ENCODE data around the gene CCDC69. TPM values are rescaled to one million over a fixed set of nuclear protein-coding genes. Genes with fewer than 3 reads are reported as not detected.

Gene CCDC69
- total RNA-seq, 1 donor from 2014 or later, result 101 TPM

GRCh38 chr5:151144922-151145321, 79.0 kb downstream of the CCDC69 start:
- H3K27ac ChIP-seq, result no peak overlapping the region
- no peaks in the 10 kb centered on the region for H3K9me3 ChIP-seq
- H3K4me1 ChIP-seq, result peaks cover 0 to 34% of the 10 kb centered on the region in 2 donors
- DNase-seq (ENCODE audit: low spot score in 2 of 2), result no peak
- H3K4me3 ChIP-seq, result no peak overlapping the region
- H3K27me3 ChIP-seq, result no peaks in the 10 kb centered on the region
- TF ChIP-seq, protein P1, sequence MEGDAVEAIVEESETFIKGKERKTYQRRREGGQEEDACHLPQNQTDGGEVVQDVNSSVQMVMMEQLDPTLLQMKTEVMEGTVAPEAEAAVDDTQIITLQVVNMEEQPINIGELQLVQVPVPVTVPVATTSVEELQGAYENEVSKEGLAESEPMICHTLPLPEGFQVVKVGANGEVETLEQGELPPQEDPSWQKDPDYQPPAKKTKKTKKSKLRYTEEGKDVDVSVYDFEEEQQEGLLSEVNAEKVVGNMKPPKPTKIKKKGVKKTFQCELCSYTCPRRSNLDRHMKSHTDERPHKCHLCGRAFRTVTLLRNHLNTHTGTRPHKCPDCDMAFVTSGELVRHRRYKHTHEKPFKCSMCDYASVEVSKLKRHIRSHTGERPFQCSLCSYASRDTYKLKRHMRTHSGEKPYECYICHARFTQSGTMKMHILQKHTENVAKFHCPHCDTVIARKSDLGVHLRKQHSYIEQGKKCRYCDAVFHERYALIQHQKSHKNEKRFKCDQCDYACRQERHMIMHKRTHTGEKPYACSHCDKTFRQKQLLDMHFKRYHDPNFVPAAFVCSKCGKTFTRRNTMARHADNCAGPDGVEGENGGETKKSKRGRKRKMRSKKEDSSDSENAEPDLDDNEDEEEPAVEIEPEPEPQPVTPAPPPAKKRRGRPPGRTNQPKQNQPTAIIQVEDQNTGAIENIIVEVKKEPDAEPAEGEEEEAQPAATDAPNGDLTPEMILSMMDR (IDR thresholded peaks at IDR 0.05), result no peak
- peaks cover 14 to 43% of the 10 kb centered on the region in 2 donors for H3K36me3 ChIP-seq
- intact Hi-C loops (cut with DNase I), result no loop called here

GRCh38 chr5:151144275-151144674, 79.6 kb downstream of the CCDC69 start:
- TF ChIP-seq, protein P1 (IDR thresholded peaks at IDR 0.05), result no peak
- Histone ChIP-seq H3K4me3 (no peak overlapping the region), H3K27me3 (no peaks in the 10 kb centered on the region), H3K36me3 (peaks cover 20 to 49% of the 10 kb centered on the region in 2 donors), H3K4me1 (peaks cover 0 to 34% of the 10 kb centered on the region in 2 donors), H3K9me3 (no peaks in the 10 kb centered on the region), H3K27ac (no peak overlapping the region)
- no peak for DNase-seq (ENCODE audit: low spot score in 2 of 2)
- intact Hi-C loops (cut with DNase I), result no loop called here

DNA sequence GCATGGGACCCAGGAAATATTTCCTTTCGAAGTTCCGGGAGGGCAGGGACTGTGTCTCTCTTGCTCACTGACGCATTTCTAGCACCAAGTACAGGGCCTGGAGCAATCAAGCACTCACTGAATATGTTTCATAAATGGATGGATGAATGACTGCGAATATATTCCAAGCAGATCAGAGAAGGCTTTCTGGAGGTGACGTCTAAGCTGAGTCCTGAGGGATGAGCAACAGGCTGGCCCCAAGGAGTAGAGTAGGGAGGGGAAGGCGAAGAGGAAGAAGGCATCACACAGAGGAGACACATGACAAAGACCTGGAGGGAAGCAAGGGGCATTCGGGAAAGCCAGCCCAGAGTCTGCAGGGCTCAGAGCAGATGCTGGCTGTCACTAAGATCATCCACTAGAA, 80.2 kb downstream of the CCDC69 start:
- DNase-seq (ENCODE audit: low spot score in 2 of 2), result no peak
- Histone ChIP-seq H3K36me3 (peaks cover 26 to 55% of the 10 kb centered on the region in 2 donors), H3K9me3 (no peaks in the 10 kb centered on the region), H3K4me3 (no peak overlapping the region), H3K4me1 (peaks cover 0 to 34% of the 10 kb centered on the region in 2 donors), H3K27me3 (no peaks in the 10 kb centered on the region), H3K27ac (no peak overlapping the region)
- TF ChIP-seq, protein P1 (IDR thresholded peaks at IDR 0.05), result no peak
- intact Hi-C loops (cut with DNase I), result no loop called here

DNA sequence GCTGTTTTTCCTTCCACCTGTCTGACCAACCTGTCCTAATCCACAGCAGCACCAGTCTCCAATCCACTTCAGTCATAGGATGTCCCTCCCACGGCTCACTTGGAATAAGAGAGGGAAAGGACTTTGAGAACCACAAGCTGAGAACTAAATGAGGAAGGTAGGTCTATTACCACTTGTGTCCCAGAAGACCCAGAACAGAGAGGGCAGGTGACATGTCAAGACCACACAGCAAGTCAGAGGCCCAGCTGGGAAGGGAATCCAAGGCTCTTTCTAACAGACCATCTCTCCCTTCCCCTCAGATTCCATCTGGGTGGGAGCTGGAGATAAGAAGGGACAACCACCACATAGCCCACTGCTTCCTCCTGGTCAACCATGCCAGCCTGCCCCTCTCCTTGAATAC, 81.0 kb downstream of the CCDC69 start:
- no peak for DNase-seq (ENCODE audit: low spot score in 2 of 2)
- no peak overlapping the region for H3K4me3 ChIP-seq
- H3K9me3 ChIP-seq, result no peaks in the 10 kb centered on the region
- peaks cover 0 to 34% of the 10 kb centered on the region in 2 donors for H3K4me1 ChIP-seq
- intact Hi-C loops (cut with DNase I), result no loop called here
- peaks cover 34 to 63% of the 10 kb centered on the region in 2 donors for H3K36me3 ChIP-seq
- no peak overlapping the region for H3K27ac ChIP-seq
- TF ChIP-seq, protein P1 (IDR thresholded peaks at IDR 0.05), result no peak
- no peaks in the 10 kb centered on the region for H3K27me3 ChIP-seq

- Histone ChIP-seq H3K4me3 (peak overlapping the region in 1 of 2 donors; percentile 26), H3K27ac (peak overlapping the region; percentile 19 to 53), H3K27me3 (no peaks in the 10 kb centered on the region), H3K4me1 (peaks cover 0 to 34% of the 10 kb centered on the region in 2 donors), H3K9me3 (no peaks in the 10 kb centered on the region), H3K36me3 (peaks cover 42 to 64% of the 10 kb centered on the region in 2 donors)
- TF ChIP-seq, protein P1 (IDR thresholded peaks at IDR 0.05), result no peak
- intact Hi-C loops (cut with DNase I), result no loop called here
- DNase-seq (ENCODE audit: low spot score in 2 of 2), result no peak
Observed at GRCh38 chr5:151141535-151141934, 82.4 kb downstream of the CCDC69 start.
